ENCODE results near the gene ARID5B.

DNA sequence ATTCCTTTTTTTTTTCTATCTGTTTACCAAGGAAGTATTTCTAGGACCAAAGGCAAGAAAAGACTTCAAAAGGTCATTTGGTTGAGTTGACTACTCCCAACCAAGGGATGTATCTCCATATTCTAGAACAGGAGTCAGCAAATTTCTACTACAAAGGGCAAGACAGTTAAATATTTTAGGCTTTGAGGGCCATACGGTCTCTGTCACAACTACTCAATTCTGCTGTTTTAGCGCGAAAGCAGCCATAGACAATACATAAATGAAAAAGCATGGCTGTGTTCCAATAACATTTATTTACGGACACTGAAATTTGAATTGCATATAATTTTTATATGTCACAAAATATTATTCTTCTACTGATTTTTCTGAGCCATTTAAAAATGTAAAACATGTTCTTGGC lies 8.5 kb upstream of the ARID5B start:
- TF ChIP-seq CTCF (conservative IDR thresholded peaks at IDR 0.05 in 1 of 2, IDR thresholded peaks at IDR 0.05 in 1 of 2; ENCODE audit: low read depth in 1 of 2, low read length in 2 of 2) = no peak
- no peak for TF ChIP-seq EZH2 (IDR thresholded peaks at IDR 0.05; ENCODE audit: low read length, missing control alignments)

All from fibroblast of lung (primary cell).